Testis (tissue), 2 donors: ENCODE results near the gene LHFPL5.

ENCODE experiments used
- POLR2A ChIP-seq: fragments of 450-650 bp; IDR thresholded peaks from one replicate; pipeline ENCODE4 v1.6.1; 2017; ENCODE audit warnings: antibody characterized with exemption, mild to moderate bottlenecking, moderate library complexity
- TF ChIP-seq, protein P1 (sequence below), 3 experiments: fragments of 450-650 bp in 2 of 3; fragments of 200-600 bp in 1 of 3; sonication (generic) in 1 of 3; IDR thresholded peaks; one replicate each; pipeline ENCODE4 v1.5.1; 2016 to 2019; ENCODE audit warnings: antibody characterized with exemption in 3 of 3, mild to moderate bottlenecking in 2 of 3, moderate library complexity in 1 of 3

DNA sequence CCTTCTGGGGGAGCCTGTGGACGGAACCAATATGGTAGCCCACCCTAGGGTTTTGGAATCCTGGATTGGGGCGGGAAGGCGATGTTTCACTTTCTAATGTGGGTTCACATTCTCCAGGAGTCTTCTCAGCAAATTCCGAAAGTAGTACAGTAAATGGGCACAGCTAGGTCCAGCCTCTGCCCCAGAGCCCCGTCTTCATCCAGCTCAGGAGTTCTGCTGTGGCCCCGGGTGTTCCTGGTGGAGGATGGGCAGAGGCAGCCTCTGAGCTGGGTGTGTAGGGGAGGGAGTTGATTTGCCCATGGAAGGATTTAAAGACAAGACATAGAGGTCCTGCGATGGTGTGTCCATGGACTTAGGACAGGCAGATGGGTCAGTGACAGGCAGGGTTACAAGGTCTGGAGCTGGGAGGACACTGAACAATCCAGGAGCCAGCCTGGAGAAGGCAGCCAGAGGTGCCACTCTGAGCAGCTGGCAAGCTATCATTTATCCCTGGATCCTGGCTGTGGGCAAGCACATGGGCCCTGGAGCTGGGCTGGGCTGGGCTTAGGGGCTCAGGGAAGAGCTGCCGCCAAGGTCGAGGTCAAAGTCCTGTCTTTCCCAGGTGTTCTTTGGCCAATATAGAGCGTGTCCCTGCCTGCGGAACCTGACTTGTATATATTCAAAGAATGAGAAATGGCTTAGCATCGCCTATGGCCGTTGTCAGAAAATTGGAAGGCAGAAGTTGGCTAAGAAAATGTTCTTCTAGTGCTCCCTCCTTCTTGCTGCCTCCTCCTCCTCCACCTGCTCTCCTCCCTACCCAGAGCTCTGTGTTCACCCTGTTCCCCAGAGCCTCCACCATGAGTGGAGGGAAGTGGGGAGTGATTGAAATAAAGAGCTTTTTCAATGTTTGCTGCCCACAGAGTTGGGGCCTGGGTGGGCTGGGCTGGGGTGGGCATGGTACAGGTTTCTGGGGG is 17.6 kb upstream of the LHFPL5 start:
- TF ChIP-seq POLR2A, result no peak
- TF ChIP-seq, protein P1, sequence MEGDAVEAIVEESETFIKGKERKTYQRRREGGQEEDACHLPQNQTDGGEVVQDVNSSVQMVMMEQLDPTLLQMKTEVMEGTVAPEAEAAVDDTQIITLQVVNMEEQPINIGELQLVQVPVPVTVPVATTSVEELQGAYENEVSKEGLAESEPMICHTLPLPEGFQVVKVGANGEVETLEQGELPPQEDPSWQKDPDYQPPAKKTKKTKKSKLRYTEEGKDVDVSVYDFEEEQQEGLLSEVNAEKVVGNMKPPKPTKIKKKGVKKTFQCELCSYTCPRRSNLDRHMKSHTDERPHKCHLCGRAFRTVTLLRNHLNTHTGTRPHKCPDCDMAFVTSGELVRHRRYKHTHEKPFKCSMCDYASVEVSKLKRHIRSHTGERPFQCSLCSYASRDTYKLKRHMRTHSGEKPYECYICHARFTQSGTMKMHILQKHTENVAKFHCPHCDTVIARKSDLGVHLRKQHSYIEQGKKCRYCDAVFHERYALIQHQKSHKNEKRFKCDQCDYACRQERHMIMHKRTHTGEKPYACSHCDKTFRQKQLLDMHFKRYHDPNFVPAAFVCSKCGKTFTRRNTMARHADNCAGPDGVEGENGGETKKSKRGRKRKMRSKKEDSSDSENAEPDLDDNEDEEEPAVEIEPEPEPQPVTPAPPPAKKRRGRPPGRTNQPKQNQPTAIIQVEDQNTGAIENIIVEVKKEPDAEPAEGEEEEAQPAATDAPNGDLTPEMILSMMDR (IDR thresholded peaks at IDR 0.05), result no peak
